HG02840 (cell line): Measurements from ENCODE around the gene GNPDA1.
A peak's percentile ranks its signal among the peaks of the same experiment; 100 is the strongest.
"Not testable (repeated sequence)": the region's sequence is repeated elsewhere in the genome, so short reads cannot be mapped to it uniquely, and the experiment has no call there.

ENCODE experiments used
- ATAC-seq: cut with Tn5 transposase; IDR thresholded peaks from one replicate; pipeline ENCODE4 v1.9.1; 2021; ENCODE audit warnings: mild to moderate bottlenecking, moderate library complexity, moderate number of reproducible peaks; ENCODE audit not compliant: unreplicated experiment, low FRiP score

Gene GNPDA1

DNA sequence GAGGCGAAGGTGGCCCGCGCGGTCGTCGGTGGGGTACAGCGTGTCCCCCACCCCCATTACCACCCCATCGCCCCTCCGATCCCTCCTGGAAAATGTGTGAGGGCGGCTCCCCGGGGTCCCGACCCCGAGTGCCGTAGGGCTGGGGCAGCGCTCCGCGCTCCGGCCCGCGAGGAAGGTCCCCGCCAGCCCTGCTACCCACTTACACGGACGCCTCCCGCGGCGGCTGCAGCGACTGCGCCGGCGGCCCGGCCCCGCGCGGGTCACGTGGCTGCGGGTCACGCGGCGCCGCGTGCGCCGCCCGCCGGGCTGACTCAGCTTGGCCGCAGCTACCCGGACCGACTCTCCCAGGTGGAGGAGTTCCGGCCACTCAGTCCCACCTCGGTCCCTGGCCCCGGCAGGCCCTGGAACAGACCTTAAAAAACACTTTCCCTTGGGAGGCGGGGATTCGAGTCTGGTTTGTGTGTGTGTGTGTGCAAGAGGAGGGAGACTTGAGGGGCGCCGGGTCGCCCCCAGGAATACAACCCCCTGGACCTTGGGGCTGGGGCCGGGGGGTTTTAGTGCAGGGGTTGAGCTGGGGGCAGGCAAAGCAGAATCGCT, at the start of gene GNPDA1:
Gene GNPDA1 (minus strand): TSS at position 236 of the 597 bp plus-strand sequence. CDS start 992 bp downstream, outside the sequence.
- peak; percentile 63 for ATAC-seq

GRCh38 chr5:142059304-142059940, 46.6 kb upstream of the GNPDA1 start:
- no peak for ATAC-seq

- no peak for ATAC-seq
These were observed 44.9 kb upstream of the GNPDA1 start for GRCh38 chr5:142057697-142058056.

GRCh38 chr5:142056816-142057696, 44.2 kb upstream of the GNPDA1 start:
- no peak for ATAC-seq

DNA sequence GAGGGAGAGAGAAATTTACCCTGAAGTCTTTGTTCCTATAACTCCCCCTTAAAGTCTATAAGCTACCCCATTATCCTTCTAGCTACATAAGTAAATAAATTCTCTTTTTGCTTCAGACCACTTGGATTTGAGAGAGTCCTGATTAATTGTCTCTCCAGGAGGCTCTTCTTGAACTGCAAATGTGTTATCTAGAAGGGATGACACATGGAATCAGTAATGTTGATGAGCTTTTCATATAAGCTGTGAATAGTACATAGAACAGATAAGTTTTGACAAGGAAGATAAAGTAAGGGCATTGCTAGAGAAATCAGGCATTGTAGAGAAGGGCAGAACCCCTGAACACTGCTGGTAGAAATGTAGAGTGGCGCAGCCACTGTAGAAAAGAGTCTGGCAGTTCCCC, 42.5 kb upstream of the GNPDA1 start:
- ATAC-seq, result no peak

GRCh38 chr5:142053426-142054151, 40.8 kb upstream of the GNPDA1 start:
- ATAC-seq, result no peak

- not testable (repeated sequence) for ATAC-seq
These were observed 39.2 kb upstream of the GNPDA1 start for GRCh38 chr5:142052026-142052425.

- ATAC-seq, result no peak
These were observed 35.4 kb upstream of the GNPDA1 start for GRCh38 chr5:142048272-142048671.

GRCh38 chr5:142046191-142046590, 33.4 kb upstream of the GNPDA1 start:
- ATAC-seq, result no peak

- not testable (repeated sequence) for ATAC-seq
These were observed 28.1 kb upstream of the GNPDA1 start for GRCh38 chr5:142040881-142041280.

DNA sequence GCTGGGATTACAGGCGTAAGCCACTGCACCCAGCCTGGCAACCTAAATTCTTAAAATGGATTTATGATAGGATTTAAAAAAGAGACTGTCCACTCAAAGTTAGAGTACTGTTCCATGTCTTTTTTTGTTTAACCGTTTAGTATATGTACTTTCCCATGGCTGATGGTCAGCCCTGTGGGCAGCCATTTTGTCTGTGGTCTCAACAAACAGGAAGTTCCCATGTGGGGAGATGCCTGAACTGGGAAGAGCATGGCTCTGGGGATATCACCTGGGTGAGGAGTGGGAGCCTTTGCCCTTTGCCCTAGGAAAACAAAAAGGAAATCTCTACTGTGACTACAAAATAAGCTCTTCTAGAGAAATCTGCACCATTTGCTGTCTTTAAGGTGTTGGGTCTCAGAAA, 27.5 kb upstream of the GNPDA1 start:
- no peak for ATAC-seq

GRCh38 chr5:142038735-142039134, 25.9 kb upstream of the GNPDA1 start:
- ATAC-seq, result no peak

DNA sequence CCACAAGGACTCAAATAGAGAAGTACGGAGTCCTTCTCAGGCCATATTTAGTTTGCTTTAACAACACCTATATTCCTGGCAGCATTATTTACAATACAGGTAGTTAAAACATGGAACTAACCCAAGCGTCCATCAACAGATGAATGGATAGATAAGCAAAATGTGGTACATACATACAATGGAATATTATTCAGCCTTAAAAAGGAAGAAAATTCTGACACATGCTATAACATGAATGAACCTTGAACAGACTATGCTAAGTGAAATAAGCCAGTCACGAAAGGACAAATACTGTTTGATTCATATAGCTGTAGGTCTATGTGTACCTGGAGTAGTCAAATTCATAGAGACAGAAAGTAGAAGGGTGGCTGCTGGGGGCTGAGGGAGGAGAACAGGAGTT, 24.8 kb upstream of the GNPDA1 start:
- ATAC-seq, result not testable (repeated sequence)

DNA sequence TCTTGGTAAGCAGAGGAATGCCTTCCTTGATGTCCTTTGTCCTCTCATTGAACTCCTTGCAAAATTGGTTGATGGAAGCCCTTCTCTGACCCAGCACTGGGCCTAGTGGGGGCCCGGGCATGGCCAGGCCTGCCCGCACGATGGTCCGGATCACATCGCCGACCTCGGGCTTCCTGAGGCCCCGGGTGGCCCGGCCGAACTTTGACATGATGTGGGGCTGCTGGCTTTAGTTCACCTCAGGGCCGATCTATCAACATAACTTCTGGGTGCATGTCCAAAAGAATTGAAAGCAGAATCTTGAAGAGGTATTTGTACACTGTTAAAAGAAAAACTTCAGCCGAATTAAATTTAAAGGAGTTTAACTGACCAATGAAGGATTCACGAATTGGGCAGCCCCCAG, 24.1 kb upstream of the GNPDA1 start:
- no peak for ATAC-seq

GRCh38 chr5:142034994-142035393, 22.2 kb upstream of the GNPDA1 start:
- no peak for ATAC-seq

GRCh38 chr5:142033632-142034567, 21.1 kb upstream of the GNPDA1 start:
- ATAC-seq, result not testable (repeated sequence)

DNA sequence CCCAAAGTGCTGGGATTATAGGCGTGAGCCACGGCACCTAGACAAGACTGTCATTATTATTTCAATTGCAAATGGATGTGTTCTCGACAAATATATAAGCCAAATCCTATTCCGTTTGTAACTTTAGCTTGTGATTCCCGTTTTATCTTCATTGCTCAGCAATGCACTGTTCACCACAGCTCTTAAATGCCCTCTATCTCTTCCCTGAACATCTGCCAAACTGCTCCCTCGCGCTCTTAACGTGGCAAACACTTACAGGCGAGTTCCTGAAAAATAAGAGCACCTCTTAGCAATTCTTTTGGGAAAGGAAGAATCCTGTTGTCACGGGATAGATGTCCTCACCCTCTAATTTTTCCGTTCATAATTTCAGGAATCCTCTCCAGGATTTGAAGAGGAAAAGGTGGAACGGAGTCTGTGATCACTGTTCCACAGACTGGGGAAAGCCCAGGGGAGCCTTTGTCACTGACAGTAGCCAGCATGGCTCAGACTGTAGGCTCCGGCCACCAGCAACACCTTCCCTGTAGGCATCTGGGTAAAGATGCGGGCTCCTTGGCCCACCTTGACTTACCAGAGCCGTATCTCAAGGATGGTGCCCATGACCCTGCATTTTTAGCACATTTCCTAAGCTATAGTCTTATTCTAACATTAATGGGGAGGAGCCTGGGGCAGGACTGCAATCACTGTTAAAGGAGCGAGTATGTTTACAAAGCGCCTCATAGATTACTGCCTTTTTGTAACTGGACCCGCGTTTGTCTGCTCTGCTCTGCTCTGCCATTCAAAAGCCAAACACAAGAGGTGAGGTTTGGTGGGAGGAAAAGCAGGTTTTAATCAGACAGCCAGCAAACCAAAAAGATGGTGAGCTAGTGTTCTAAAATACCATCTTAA, 20.2 kb upstream of the GNPDA1 start:
- ATAC-seq, result no peak

DNA sequence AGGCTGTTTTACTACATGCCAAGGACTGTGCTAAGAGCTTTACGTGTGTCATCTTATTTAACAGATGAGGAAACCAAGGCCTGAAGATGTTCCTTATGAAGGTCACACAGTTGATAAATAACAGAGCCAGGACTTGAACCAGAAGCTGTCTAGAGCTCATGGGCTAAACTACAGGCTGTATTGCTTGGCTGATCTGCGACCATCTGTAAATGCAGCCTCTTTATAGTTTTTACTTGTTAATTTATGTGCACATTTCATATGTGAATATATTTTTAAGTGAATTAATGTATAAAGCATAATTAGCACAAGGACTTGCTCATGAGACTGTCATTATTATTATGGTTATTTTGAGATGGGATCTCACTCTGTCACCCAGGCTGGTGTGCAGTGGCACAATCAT, 19.3 kb upstream of the GNPDA1 start:
- no peak for ATAC-seq

DNA sequence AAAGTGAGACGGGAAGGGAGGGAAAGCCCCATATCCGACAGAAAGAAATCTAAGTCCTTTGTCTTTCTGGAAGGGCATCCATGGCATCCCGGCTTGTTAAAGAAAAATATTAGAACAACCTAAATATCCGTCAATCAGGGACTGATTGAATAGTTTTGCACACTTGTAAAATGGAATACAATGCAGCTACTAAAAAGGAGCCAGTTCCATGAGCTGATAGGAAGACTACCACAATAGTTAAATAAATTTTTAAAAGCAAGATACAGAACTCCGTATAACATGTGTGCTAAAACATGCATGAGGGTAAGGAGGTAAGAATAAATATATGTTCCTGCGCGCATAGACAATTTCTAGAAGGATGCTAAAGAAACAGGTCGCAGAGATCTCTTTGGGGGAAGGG, 12.8 kb upstream of the GNPDA1 start:
- no peak for ATAC-seq
